WERI-Rb-1 (cell line): ENCODE measurements around the gene SH3GL3.

Source experiments
- DNase-seq: peaks from one replicate; pipeline ENCODE4 v3.0.0-alpha.2; 2020
- H3K27ac ChIP-seq: fragments of 250-450 bp; sonication (Bioruptor Pico); 2 replicates; pipeline ENCODE4 v1.5.1; 2020; ENCODE audit warnings: mild to moderate bottlenecking, moderate library complexity
- H3K27me3 ChIP-seq: fragments of 250-450 bp; sonication (Bioruptor Pico); 2 replicates; pipeline ENCODE4 v1.5.1; 2021; ENCODE audit warnings: mild to moderate bottlenecking, low read depth, moderate library complexity; ENCODE audit not compliant: insufficient read depth, severe bottlenecking
- H3K36me3 ChIP-seq: fragments of 250-450 bp; sonication (Bioruptor Pico); 2 replicates; pipeline ENCODE4 v1.5.1; 2020; ENCODE audit warnings: mild to moderate bottlenecking, moderate library complexity
- H3K4me3 ChIP-seq: 2 replicates; pipeline ENCODE4 v1.5.1; 2011; ENCODE audit warnings: low read depth, mild to moderate bottlenecking, control low read depth, low read length
- H3K9me3 ChIP-seq: fragments of 250-450 bp; sonication (Bioruptor Pico); 2 replicates; pipeline ENCODE4 v1.5.1; 2021; ENCODE audit warnings: mild to moderate bottlenecking, moderate library complexity; ENCODE audit not compliant: severe bottlenecking
- TF ChIP-seq, protein P1 (sequence below): IDR thresholded peaks from 2 replicates; pipeline ENCODE4 v1.5.1; 2011; ENCODE audit warnings: low read depth, mild to moderate bottlenecking, control low read depth, inconsistent platforms, low read length

The SH3GL3 gene

DNA sequence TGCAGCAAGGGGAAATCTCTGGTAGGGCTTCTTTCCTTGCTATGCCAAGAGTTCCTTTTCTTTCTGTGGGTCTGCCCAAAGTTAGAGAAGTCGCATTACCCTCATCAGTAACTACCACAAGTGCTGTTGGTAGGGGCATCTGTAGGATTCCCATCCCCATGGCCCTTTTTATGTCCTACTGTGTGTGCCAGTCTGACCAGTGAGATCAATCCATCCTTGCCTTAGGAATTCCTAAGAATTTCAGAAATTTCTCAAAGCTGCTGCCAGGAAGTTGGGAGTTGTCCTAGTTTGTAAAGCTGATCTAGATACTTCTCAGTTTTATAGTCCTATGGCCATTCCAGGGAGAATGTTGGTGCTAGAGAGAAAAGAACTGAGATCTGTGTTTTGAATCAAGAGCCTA, 36.5 kb downstream of the SH3GL3 start:
- TF ChIP-seq, protein P1, sequence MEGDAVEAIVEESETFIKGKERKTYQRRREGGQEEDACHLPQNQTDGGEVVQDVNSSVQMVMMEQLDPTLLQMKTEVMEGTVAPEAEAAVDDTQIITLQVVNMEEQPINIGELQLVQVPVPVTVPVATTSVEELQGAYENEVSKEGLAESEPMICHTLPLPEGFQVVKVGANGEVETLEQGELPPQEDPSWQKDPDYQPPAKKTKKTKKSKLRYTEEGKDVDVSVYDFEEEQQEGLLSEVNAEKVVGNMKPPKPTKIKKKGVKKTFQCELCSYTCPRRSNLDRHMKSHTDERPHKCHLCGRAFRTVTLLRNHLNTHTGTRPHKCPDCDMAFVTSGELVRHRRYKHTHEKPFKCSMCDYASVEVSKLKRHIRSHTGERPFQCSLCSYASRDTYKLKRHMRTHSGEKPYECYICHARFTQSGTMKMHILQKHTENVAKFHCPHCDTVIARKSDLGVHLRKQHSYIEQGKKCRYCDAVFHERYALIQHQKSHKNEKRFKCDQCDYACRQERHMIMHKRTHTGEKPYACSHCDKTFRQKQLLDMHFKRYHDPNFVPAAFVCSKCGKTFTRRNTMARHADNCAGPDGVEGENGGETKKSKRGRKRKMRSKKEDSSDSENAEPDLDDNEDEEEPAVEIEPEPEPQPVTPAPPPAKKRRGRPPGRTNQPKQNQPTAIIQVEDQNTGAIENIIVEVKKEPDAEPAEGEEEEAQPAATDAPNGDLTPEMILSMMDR: no peak
- no peak overlapping the region for H3K27ac ChIP-seq
- DNase-seq: no peak

DNA sequence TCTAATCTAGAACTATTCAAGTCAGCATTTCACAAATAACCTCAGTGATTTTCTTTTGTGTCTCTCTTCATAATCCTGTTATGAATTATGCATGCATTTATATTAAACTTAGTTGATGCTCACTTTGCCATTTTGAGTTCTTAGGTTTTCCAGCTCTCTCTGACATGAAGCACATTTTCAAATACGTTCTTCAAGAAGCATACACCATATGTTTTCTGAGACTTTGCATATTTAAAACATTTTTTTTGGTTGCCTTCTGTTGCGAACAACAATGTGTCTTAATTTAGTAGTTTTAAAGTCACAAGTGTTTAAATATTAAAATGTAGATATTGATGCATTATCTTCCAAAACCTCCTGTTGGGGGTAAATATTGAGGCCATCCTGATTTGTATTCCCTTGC, 37.5 kb downstream of the SH3GL3 start:
- H3K27me3 ChIP-seq: no peaks in the 10 kb centered on the region
- TF ChIP-seq, protein P1: no peak

More for the DNA sequence above, 36.5 kb downstream of the SH3GL3 start:
- H3K27me3 ChIP-seq: no peaks in the 10 kb centered on the region
- H3K4me3 ChIP-seq: no peak overlapping the region
- H3K9me3 ChIP-seq: no peaks in the 10 kb centered on the region
- H3K36me3 ChIP-seq: no peaks in the 10 kb centered on the region

DNA sequence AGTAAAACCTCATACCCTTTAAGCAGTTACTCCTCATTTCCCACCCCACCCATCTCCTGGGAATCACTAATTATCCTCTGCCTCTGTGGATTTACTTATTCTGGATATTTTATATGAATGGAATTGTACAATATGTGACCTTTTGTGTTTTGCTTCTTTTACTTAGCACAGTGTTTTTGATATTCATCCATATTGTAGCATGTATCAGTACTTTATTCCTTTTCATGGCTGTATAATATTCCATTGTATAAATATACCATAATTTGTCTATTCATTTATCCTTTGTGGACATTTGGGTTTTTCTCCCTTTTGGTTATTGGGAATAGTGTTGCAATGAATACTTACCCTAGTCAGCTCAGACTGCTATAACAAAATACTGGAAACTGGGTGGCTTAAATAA, 39.2 kb downstream of the SH3GL3 start:
- no peak overlapping the region for H3K27ac ChIP-seq
- no peaks in the 10 kb centered on the region for H3K36me3 ChIP-seq
- H3K4me3 ChIP-seq: no peak overlapping the region
- H3K27me3 ChIP-seq: no peaks in the 10 kb centered on the region
- DNase-seq: no peak
- no peaks in the 10 kb centered on the region for H3K9me3 ChIP-seq
- TF ChIP-seq, protein P1: no peak

More for the DNA sequence above, 37.5 kb downstream of the SH3GL3 start:
- no peak for DNase-seq
- Histone ChIP-seq H3K4me3 (no peak overlapping the region), H3K9me3 (no peaks in the 10 kb centered on the region), H3K27ac (no peak overlapping the region), H3K36me3 (no peaks in the 10 kb centered on the region)

GRCh38 chr15:83487519-83487918, 40.4 kb downstream of the SH3GL3 start:
- TF ChIP-seq, protein P1: no peak
- no peak for DNase-seq
- no peak overlapping the region for H3K27ac ChIP-seq
- H3K4me3 ChIP-seq: no peak overlapping the region
- H3K27me3 ChIP-seq: no peaks in the 10 kb centered on the region
- H3K9me3 ChIP-seq: no peaks in the 10 kb centered on the region
- H3K36me3 ChIP-seq: no peaks in the 10 kb centered on the region

DNA sequence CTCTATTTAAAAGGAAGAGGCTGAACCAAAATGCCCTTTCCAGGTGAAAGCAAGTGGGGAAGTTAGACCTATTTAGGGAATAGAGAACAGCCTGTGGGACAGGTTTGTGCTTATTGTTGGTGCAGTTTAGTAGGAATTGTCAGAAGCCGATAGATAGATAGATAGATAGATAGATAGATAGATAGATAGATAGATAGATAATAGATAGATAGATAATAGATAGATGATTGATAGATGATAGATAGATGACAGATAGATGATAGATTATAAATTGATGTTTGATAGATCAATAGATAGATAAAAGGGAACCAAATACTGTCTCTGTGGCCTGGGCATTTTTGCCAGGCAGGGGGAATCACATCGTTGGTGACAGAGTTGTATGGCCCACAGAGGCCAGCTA, 42.5 kb downstream of the SH3GL3 start:
- Histone ChIP-seq H3K36me3 (no peaks in the 10 kb centered on the region), H3K9me3 (no peaks in the 10 kb centered on the region), H3K27ac (no peak overlapping the region), H3K4me3 (no peak overlapping the region), H3K27me3 (no peaks in the 10 kb centered on the region)
- DNase-seq: no peak
- TF ChIP-seq, protein P1: no peak

DNA sequence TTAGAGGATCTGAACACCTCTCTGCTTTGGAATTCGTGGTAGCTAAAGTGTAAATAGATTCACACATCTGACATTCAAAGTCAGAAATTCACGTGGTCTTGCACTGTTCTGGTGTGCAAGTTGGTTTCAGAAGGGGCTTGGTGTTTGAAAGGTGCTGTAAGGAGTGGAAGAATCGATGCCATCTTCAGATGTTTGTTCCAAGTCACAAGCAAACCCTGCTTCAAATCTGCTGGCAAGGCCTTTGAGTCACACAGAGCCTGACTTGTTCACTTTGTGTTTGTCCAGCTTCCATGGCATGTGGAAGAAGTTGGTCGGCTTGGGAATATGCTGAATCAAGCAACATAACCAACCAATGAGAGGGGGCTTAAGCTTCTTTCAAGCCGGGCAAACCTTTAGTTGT, 44.3 kb downstream of the SH3GL3 start:
- H3K27ac ChIP-seq: no peak overlapping the region
- no peaks in the 10 kb centered on the region for H3K36me3 ChIP-seq
- no peak for DNase-seq
- H3K9me3 ChIP-seq: no peaks in the 10 kb centered on the region
- no peak overlapping the region for H3K4me3 ChIP-seq
- TF ChIP-seq, protein P1: no peak
- no peaks in the 10 kb centered on the region for H3K27me3 ChIP-seq
